Breast epithelium (tissue), 4 donors: ENCODE data around the gene CAMK2D. TPM values are rescaled to one million over a fixed set of nuclear protein-coding genes. Genes with fewer than 3 reads are reported as not detected.
A peak's percentile ranks its signal among the peaks of the same experiment; 100 is the strongest.

Experiments used
- DNase-seq, 2 donors: peaks; one replicate each; pipeline ENCODE4 v3.0.0-alpha.2; 2019; ENCODE audit warnings: low spot score in 2 of 2
- H3K27ac ChIP-seq, 2 donors: fragments of 200-600 bp; sonication (generic) in 1 of 2; one replicate each; pipeline ENCODE4 v1.5.1; 2016 to 2019; ENCODE audit warnings: mild to moderate bottlenecking in 1 of 2
- H3K27me3 ChIP-seq, 2 donors: fragments of 200-600 bp; sonication (generic) in 1 of 2; one replicate each; pipeline versions ENCODE4 v1.5.1 to v1.6.0; 2017 to 2019; ENCODE audit warnings: control low read depth in 1 of 2, mild to moderate bottlenecking in 1 of 2
- H3K36me3 ChIP-seq: fragments of 200-600 bp; one replicate; pipeline ENCODE4 v1.5.1; 2019
- H3K4me1 ChIP-seq, 2 donors: fragments of 200-600 bp; sonication (generic); one replicate each; pipeline ENCODE4 v1.5.1; 2016 to 2019; ENCODE audit warnings: control low read depth in 1 of 2
- H3K4me3 ChIP-seq, 3 donors: fragments of 200-600 bp; sonication (generic); 1 replicate in 2 of 3; 2 replicates in 1 of 3; pipeline ENCODE4 v1.5.1; 2016 to 2019; ENCODE audit warnings: mild to moderate bottlenecking in 3 of 3, moderate library complexity in 2 of 3
- H3K9me3 ChIP-seq, 2 donors: fragments of 200-600 bp; sonication (generic) in 1 of 2; one replicate each; pipeline ENCODE4 v1.5.1; 2016 to 2019; ENCODE audit warnings: control low read depth in 1 of 2
- POLR2A ChIP-seq: fragments of 450-650 bp; IDR thresholded peaks from one replicate; pipeline ENCODE4 v1.6.1; 2016; ENCODE audit warnings: antibody characterized with exemption, mild to moderate bottlenecking, moderate library complexity
- POLR2AphosphoS5 ChIP-seq, 3 donors: sonication (generic); formaldehyde crosslinking; IDR thresholded peaks; one replicate each; pipeline ENCODE4 v1.6.1; 2017; ENCODE audit warnings: antibody characterized with exemption in 3 of 3
- intact Hi-C: fragments of 100-400 bp; cut with DNase I; formaldehyde crosslinking; loops from one replicate; pipeline ENCODE4 v1.15.1; 2023; ENCODE audit warnings: low total_unique reads
- total RNA-seq, 3 donors: library from RNA; depleted of rRNA; stranded (reverse); fragments of >200 nt; gene quantifications; one replicate each; pipeline ENCODE4 v1.1.0, GENCODE V29; 2016
- TF ChIP-seq, protein P1 (sequence below), 3 donors: fragments of 450-650 bp; IDR thresholded peaks; one replicate each; pipeline ENCODE4 v1.5.1; 2016 to 2017; ENCODE audit warnings: antibody characterized with exemption in 3 of 3, mild to moderate bottlenecking in 3 of 3, moderate library complexity in 3 of 3

The CAMK2D gene
- total RNA-seq, 3 donors from 2014 or later: 47.7 to 62.1 (median 57.7) TPM

DNA sequence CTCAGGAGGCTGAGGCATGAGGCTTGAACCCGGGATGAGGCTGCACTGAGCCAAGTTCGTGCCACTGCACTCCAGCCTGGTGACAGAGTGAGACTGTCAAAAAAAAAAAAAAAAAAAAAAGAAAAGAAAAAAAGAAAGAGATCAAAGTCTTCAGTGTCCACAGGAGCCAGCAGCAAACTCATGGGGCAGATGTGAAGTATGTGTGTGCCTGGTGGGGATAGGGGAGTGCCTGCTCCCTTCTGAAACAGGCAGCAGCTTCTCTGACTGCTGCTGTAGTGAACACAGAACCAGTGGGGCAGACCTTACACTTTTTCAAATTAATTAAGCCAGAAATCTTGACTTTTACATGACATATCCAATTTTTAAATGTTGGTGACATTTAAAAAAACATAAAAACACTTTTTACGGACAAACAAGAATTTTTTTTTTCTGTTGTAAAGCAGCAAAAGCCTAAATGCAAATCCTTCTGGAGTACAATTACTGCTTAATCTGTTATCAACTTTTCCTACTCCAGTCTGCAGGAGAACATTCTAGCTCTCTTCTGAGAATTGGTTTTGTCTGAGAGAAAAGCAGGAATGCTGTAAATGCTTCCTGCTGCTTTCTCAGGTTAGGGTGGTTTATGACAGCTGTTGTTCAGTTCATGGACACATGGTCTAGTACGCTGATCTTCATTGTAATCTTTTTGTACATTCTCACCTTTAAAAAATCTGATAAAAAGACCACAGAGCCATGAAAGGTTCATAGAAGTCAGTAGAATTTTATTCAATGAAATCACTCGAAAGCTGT, 311.1 kb downstream of the CAMK2D start:
- no peaks in the 10 kb centered on the region for H3K9me3 ChIP-seq
- H3K36me3 ChIP-seq: no peaks in the 10 kb centered on the region
- DNase-seq: no peak
- H3K4me1 ChIP-seq: peaks cover 0 to 6% of the 10 kb centered on the region in 2 donors
- intact Hi-C loops: no loop called here
- no peaks in the 10 kb centered on the region for H3K27me3 ChIP-seq
- H3K4me3 ChIP-seq: no peak overlapping the region
- H3K27ac ChIP-seq: peak overlapping the region in 1 of 2 donors; percentile 13
- TF ChIP-seq POLR2A (no peak), POLR2AphosphoS5 (IDR thresholded peaks at IDR 0.05) (no peak)
- TF ChIP-seq, protein P1, sequence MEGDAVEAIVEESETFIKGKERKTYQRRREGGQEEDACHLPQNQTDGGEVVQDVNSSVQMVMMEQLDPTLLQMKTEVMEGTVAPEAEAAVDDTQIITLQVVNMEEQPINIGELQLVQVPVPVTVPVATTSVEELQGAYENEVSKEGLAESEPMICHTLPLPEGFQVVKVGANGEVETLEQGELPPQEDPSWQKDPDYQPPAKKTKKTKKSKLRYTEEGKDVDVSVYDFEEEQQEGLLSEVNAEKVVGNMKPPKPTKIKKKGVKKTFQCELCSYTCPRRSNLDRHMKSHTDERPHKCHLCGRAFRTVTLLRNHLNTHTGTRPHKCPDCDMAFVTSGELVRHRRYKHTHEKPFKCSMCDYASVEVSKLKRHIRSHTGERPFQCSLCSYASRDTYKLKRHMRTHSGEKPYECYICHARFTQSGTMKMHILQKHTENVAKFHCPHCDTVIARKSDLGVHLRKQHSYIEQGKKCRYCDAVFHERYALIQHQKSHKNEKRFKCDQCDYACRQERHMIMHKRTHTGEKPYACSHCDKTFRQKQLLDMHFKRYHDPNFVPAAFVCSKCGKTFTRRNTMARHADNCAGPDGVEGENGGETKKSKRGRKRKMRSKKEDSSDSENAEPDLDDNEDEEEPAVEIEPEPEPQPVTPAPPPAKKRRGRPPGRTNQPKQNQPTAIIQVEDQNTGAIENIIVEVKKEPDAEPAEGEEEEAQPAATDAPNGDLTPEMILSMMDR (IDR thresholded peaks at IDR 0.05): no peak

DNA sequence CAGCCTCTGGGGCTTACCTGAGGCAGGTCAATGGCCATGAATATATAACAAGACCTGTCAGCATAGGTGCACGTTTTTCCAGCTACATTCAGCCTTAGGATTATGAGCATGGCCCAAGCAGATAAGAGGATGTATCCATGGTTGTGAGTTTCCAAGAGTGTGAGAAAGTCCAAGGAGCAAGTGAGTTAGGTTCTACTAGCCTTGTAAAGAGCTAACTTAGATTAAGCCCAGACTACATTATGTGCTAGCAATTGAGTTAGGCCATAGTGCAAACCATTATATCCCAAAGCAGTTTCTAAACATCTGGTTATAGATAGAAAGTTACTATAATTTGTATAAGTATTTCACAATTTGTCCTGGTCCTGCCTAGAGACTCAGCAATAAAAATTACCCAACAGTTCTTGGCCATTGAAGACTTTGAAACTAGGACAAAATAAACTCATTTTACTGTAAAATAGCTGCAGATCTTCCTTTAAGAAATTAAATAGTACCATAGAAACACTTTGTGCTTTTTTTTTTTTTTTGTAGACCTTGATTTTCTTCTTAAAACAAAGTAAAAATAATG, 312.0 kb downstream of the CAMK2D start:
- intact Hi-C loops: no loop called here
- H3K9me3 ChIP-seq: no peaks in the 10 kb centered on the region

GRCh38 chr4:113447769-113448168, 313.8 kb downstream of the CAMK2D start:
- H3K4me1 ChIP-seq: peaks cover 0 to 13% of the 10 kb centered on the region in 2 donors
- DNase-seq: no peak
- peak overlapping the region in 1 of 2 donors; percentile 64 for H3K27ac ChIP-seq
- H3K9me3 ChIP-seq: no peaks in the 10 kb centered on the region
- intact Hi-C loops: no loop called here
- H3K4me3 ChIP-seq: no peak overlapping the region
- no peak for TF ChIP-seq POLR2A
- no peak for TF ChIP-seq POLR2AphosphoS5 (IDR thresholded peaks at IDR 0.05)
- TF ChIP-seq, protein P1 (IDR thresholded peaks at IDR 0.05): no peak
- H3K36me3 ChIP-seq: no peaks in the 10 kb centered on the region
- no peaks in the 10 kb centered on the region for H3K27me3 ChIP-seq

More for the DNA sequence above, 312.0 kb downstream of the CAMK2D start:
- no peak for DNase-seq
- TF ChIP-seq POLR2A (no peak), POLR2AphosphoS5 (IDR thresholded peaks at IDR 0.05) (no peak)
- TF ChIP-seq, protein P1 (IDR thresholded peaks at IDR 0.05): no peak
- no peaks in the 10 kb centered on the region for H3K27me3 ChIP-seq
- peak overlapping the region in 1 of 2 donors; percentile 81 for H3K27ac ChIP-seq
- no peaks in the 10 kb centered on the region for H3K36me3 ChIP-seq
- no peak overlapping the region for H3K4me3 ChIP-seq
- peaks cover 0 to 8% of the 10 kb centered on the region in 2 donors for H3K4me1 ChIP-seq

DNA sequence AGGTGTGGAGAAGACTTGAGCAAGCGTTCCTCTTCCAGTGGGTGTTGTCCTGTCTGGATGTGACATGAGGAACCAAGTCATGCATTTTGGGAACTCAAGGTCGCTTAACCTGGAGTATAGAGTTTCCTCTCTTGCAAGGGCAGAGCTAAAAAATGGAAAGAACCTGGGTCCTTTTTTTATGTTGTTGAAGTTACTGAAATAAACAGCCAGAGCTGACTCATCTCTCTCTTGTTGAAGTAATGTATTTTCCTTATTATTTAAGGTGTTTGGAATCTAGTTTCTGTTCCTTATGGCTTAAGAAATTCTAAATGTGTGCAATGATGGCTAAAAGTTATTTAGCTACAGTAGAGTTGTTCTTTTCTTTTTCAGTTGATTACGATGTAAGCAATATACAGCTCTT, 314.5 kb downstream of the CAMK2D start:
- Histone ChIP-seq H3K9me3 (no peaks in the 10 kb centered on the region), H3K4me1 (peaks cover 0 to 13% of the 10 kb centered on the region in 2 donors), H3K27ac (peak overlapping the region in 1 of 2 donors; percentile 76), H3K27me3 (no peaks in the 10 kb centered on the region), H3K36me3 (no peaks in the 10 kb centered on the region), H3K4me3 (no peak overlapping the region)
- DNase-seq: no peak
- intact Hi-C loops: no loop called here
- TF ChIP-seq POLR2A (no peak), POLR2AphosphoS5 (IDR thresholded peaks at IDR 0.05) (no peak)
- TF ChIP-seq, protein P1 (IDR thresholded peaks at IDR 0.05): no peak

GRCh38 chr4:113446019-113446418, 315.5 kb downstream of the CAMK2D start:
- peak overlapping the region; percentile 61 to 76 for H3K27ac ChIP-seq
- no peaks in the 10 kb centered on the region for H3K27me3 ChIP-seq
- H3K9me3 ChIP-seq: no peaks in the 10 kb centered on the region
- H3K36me3 ChIP-seq: no peaks in the 10 kb centered on the region
- TF ChIP-seq POLR2A (no peak), POLR2AphosphoS5 (IDR thresholded peaks at IDR 0.05) (no peak)
- TF ChIP-seq, protein P1 (IDR thresholded peaks at IDR 0.05): no peak
- no peak overlapping the region for H3K4me3 ChIP-seq
- DNase-seq: no peak
- peaks cover 0 to 13% of the 10 kb centered on the region in 2 donors for H3K4me1 ChIP-seq
- intact Hi-C loops: no loop called here
